Hepatocyte (in vitro differentiated cells): ENCODE measurements around the gene RXRB. TPM values are rescaled to one million over a fixed set of nuclear protein-coding genes. Genes with fewer than 3 reads are reported as not detected.

Experiments used
- DNase-seq: peaks from one replicate; pipeline ENCODE4 v3.0.0-alpha.2; 2016; ENCODE audit warnings: low spot score
- H2AFZ ChIP-seq: fragments of 200-600 bp; sonication (generic); 2 replicates; pipeline ENCODE4 v1.6.0; 2016; ENCODE audit warnings: antibody characterized with exemption, mild to moderate bottlenecking
- H3K27ac ChIP-seq: fragments of 200-600 bp; sonication (generic); 2 replicates; pipeline ENCODE4 v1.5.1; 2016; ENCODE audit warnings: mild to moderate bottlenecking
- H3K27me3 ChIP-seq: fragments of 200-600 bp; sonication (generic); 2 replicates; pipeline ENCODE4 v1.6.1; 2016
- H3K36me3 ChIP-seq: fragments of 200-600 bp; sonication (generic); replicated peaks from 2 replicates; pipeline ENCODE4 v1.5.1; 2016; ENCODE audit warnings: low read depth; ENCODE audit not compliant: insufficient read depth
- H3K4me1 ChIP-seq: fragments of 200-600 bp; sonication (generic); 2 replicates; pipeline ENCODE4 v1.5.1; 2016; ENCODE audit warnings: mild to moderate bottlenecking, moderate library complexity; ENCODE audit not compliant: insufficient read depth
- H3K4me2 ChIP-seq: fragments of 200-600 bp; sonication (generic); 2 replicates; pipeline ENCODE4 v1.6.0; 2016
- H3K4me3 ChIP-seq: fragments of 200-600 bp; sonication (generic); 2 replicates; pipeline ENCODE4 v1.5.1; 2016; ENCODE audit warnings: mild to moderate bottlenecking
- H3K79me2 ChIP-seq: fragments of 200-600 bp; sonication (generic); 2 replicates; pipeline ENCODE4 v1.6.0; 2017; ENCODE audit warnings: mild to moderate bottlenecking
- H3K9me2 ChIP-seq: fragments of 200-600 bp; sonication (generic); replicated peaks from 2 replicates; pipeline ENCODE4 v1.6.0; 2017; ENCODE audit warnings: mild to moderate bottlenecking; ENCODE audit not compliant: insufficient read depth
- H3K9me3 ChIP-seq: fragments of 200-600 bp; sonication (generic); 2 replicates; pipeline ENCODE4 v1.5.1; 2016; ENCODE audit warnings: low read depth, mild to moderate bottlenecking
- H4K20me1 ChIP-seq: fragments of 200-600 bp; sonication (generic); 2 replicates; pipeline ENCODE4 v1.6.0; 2016; ENCODE audit warnings: mild to moderate bottlenecking; ENCODE audit not compliant: insufficient read depth, poor library complexity, severe bottlenecking
- EZH2 ChIP-seq: fragments of 200-600 bp; sonication (generic); IDR thresholded peaks from 2 replicates; pipeline ENCODE4 v1.6.1; 2016; ENCODE audit warnings: antibody characterized with exemption, mild to moderate bottlenecking, borderline replicate concordance
- EZH2phosphoT487 ChIP-seq: fragments of 200-600 bp; sonication (generic); IDR thresholded peaks from one replicate; pipeline ENCODE4 v1.6.1; 2018; ENCODE audit warnings: antibody characterized with exemption, mild to moderate bottlenecking, low read depth, moderate library complexity; ENCODE audit not compliant: unreplicated experiment, severe bottlenecking
- WGBS: methylation state at CpG from one replicate; pipeline ENCODE4 v1.1.6; 2016; ENCODE audit warnings: low lambda C conversion rate; ENCODE audit errors: missing lambda C conversion rate; 5-methylcytosine and 5-hydroxymethylcytosine counted together
- polyA plus RNA-seq: library from polyadenylated mRNA; unstranded; fragments of >200 nt; fragmentation: Nextera tagmentation; extraction: Ambion mirVana; gene quantifications from 2 replicates; pipeline ENCODE4 v1.2.1, GENCODE V29; 2016
- total RNA-seq: library from RNA; depleted of rRNA; stranded (reverse); fragments of >200 nt; gene quantifications from 2 replicates; pipeline ENCODE4 v1.2.3, GENCODE V29; 2014
- TF ChIP-seq, protein P1 (sequence below): fragments of 200-600 bp; sonication (generic); IDR thresholded peaks from 2 replicates; pipeline ENCODE4 v1.5.1; 2016; ENCODE audit warnings: antibody characterized with exemption, mild to moderate bottlenecking; ENCODE audit not compliant: poor library complexity

RXRB gene
- total and polyA plus RNA-seq, 2 experiments from 2014 or later, result 17.0 to 24.6 TPM

DNA sequence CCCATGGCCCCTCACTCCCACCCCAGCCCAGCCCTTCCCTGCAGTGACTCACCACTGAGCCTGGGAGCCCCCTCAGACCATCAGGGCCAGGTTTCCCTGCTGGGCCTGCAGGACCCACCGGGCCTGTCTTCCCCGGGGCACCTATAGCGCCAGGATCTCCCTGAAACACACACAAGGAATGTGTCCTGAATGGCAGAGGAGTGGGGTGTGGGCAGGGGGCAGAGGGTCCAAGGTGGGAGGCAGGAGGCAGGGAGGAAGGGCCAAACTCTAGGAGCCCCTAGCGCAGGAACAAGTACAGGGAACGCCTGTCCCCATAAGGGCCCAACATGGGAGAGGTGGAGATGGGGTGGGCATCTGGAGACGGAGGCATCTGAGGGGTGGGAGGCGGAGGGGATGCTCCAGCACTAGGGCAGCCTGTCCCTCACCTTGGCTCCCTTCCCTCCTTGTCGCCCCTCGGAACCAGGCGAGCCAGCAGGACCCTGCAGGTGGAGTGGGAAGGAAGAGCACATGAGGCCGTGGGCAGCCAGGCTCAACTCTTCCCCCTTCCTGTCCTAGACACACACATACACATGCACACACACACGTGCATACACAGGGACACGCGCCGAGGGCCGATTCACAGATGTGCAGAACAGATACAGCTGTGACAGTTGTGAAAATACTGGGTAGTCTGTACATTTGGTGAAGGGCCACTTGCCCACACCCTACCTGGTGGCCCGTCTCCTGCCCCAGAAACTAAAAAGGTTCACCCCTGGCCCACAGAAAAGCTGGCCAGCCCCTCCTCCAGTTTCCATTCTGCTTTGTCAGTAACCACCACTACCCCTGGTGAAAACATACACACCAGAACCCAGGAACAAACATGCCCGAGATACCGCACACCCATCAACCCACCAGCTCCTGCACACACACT, 32.8 kb downstream of the RXRB start:
- no peak for TF ChIP-seq EZH2phosphoT487
- TF ChIP-seq EZH2, result no peak
- TF ChIP-seq, protein P1, sequence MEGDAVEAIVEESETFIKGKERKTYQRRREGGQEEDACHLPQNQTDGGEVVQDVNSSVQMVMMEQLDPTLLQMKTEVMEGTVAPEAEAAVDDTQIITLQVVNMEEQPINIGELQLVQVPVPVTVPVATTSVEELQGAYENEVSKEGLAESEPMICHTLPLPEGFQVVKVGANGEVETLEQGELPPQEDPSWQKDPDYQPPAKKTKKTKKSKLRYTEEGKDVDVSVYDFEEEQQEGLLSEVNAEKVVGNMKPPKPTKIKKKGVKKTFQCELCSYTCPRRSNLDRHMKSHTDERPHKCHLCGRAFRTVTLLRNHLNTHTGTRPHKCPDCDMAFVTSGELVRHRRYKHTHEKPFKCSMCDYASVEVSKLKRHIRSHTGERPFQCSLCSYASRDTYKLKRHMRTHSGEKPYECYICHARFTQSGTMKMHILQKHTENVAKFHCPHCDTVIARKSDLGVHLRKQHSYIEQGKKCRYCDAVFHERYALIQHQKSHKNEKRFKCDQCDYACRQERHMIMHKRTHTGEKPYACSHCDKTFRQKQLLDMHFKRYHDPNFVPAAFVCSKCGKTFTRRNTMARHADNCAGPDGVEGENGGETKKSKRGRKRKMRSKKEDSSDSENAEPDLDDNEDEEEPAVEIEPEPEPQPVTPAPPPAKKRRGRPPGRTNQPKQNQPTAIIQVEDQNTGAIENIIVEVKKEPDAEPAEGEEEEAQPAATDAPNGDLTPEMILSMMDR, result no peak
- Histone ChIP-seq H3K9me3 (no peaks in the 10 kb centered on the region), H3K36me3 (no peaks in the 10 kb centered on the region), H3K27ac (no peak overlapping the region), H3K4me1 (no peaks in the 10 kb centered on the region), H4K20me1 (no peaks in the 10 kb centered on the region), H3K4me2 (no peak overlapping the region), H3K79me2 (no peaks in the 10 kb centered on the region), H3K27me3 (no peaks in the 10 kb centered on the region), H3K9me2 (no peaks in the 10 kb centered on the region), H2AFZ (no peak overlapping the region), H3K4me3 (no peak overlapping the region)
- no peak for DNase-seq
- 91% methylated on average over 19 of the region's 19 CpGs for WGBS

DNA sequence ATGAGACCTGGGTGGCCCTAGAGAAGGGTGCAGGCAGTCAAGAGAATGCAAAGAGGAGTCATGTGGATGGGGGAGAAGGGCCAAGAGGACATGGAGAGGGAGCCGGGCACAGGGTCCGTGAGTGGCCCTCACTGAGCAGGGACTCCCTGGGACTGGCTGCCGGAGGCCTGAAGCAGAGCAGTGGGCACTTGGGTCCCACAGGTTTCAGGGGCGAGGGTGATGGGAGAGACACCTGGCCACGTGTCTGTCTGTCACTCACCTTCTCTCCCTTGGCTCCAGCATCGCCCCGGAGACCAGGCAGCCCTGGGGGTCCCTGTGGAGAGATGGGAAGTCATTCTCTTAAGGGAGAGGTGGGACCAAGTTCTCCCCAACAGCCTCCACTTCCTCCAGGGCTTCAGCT, 33.7 kb downstream of the RXRB start:
- Histone ChIP-seq H3K27ac (no peak overlapping the region), H3K9me2 (no peaks in the 10 kb centered on the region), H3K36me3 (no peaks in the 10 kb centered on the region), H2AFZ (no peak overlapping the region), H3K4me1 (peaks cover 4% of the 10 kb centered on the region), H3K27me3 (no peaks in the 10 kb centered on the region), H3K4me3 (no peak overlapping the region), H3K9me3 (no peaks in the 10 kb centered on the region), H4K20me1 (no peaks in the 10 kb centered on the region), H3K79me2 (no peaks in the 10 kb centered on the region), H3K4me2 (no peak overlapping the region)
- TF ChIP-seq EZH2 (no peak), EZH2phosphoT487 (no peak)
- TF ChIP-seq, protein P1, result no peak
- WGBS, result 86% methylated on average over 7 of the region's 7 CpGs
- no peak for DNase-seq

DNA sequence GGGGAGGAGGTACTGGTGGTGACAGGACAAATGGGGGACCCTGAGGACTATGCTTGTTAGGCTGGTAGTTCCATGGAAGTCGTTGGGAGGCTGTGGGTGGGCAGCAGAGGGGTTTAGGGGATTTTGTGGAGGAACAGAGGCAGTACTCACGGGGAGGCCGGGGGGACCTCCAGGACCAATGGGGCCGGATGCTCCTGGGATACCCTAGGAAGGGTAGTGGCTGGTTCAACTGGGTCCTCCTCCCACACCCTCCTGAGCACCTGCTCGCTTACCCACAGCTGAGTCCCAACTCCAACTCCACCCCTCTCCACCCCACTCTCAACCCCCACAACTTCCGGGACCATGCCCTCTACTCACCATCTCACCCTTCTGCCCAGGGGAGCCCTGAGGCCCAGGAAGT, 34.1 kb downstream of the RXRB start:
- H3K79me2 ChIP-seq, result no peaks in the 10 kb centered on the region
- DNase-seq, result no peak
- no peak overlapping the region for H3K4me3 ChIP-seq
- no peaks in the 10 kb centered on the region for H3K36me3 ChIP-seq
- H3K4me1 ChIP-seq, result peaks cover 7% of the 10 kb centered on the region
- TF ChIP-seq, protein P1, result no peak
- TF ChIP-seq EZH2 (no peak), EZH2phosphoT487 (no peak)
- no peaks in the 10 kb centered on the region for H3K9me3 ChIP-seq
- H2AFZ ChIP-seq, result no peak overlapping the region
- H3K27ac ChIP-seq, result no peak overlapping the region
- WGBS, result 93% methylated on average over 6 of the region's 6 CpGs
- no peaks in the 10 kb centered on the region for H4K20me1 ChIP-seq
- H3K9me2 ChIP-seq, result no peaks in the 10 kb centered on the region
- H3K4me2 ChIP-seq, result no peak overlapping the region
- H3K27me3 ChIP-seq, result no peaks in the 10 kb centered on the region
